PC-3 (cell line): ENCODE measurements around the gene ATIC. TPM values are rescaled to one million over a fixed set of nuclear protein-coding genes. Genes with fewer than 3 reads are reported as not detected.
"Not testable (repeated sequence)": the region's sequence is repeated elsewhere in the genome, so short reads cannot be mapped to it uniquely, and the experiment has no call there.

Source experiments
- ATAC-seq: fragments of 200-7000 bp; cut with Tn5 transposase; 2 replicates; pipeline ENCODE4 v1.9.1; 2020; ENCODE audit warnings: mild to moderate bottlenecking, moderate library complexity
- BruUV-seq: library from RNA; stranded (reverse); fragments of 400-500 nt; replicated peaks from 2 replicates; lab custom pipeline; 2021; lab: Mats Ljungman, UMichigan
- CTCF ChIA-PET: fragments of 300-600 bp; sonication (Branson Sonifier 250); formaldehyde crosslinking; loops from one replicate; lab custom pipeline; 2022; ENCODE audit warnings: antibody characterized with exemption; lab: Charles Lee
- POLR2A ChIA-PET: fragments of 300-600 bp; sonication (Branson Sonifier 250); formaldehyde crosslinking; loops from one replicate; lab custom pipeline; 2022; ENCODE audit warnings: antibody characterized with exemption; ENCODE audit not compliant: unreplicated experiment; lab: Charles Lee
- DNase-seq: peaks from one replicate; pipeline ENCODE4 v3.0.0-alpha.2; 2015
- H2AFZ ChIP-seq: fragments of 300-600 bp; sonication (generic); 2 replicates; pipeline ENCODE4 v1.6.0; 2016; ENCODE audit warnings: antibody characterized with exemption, low read length
- H3F3A ChIP-seq: fragments of 300-600 bp; sonication (generic); one replicate; pipeline ENCODE4 v1.6.0; 2017; ENCODE audit warnings: antibody characterized with exemption, low read length, control low read depth, mild to moderate bottlenecking; ENCODE audit not compliant: unreplicated experiment
- H3K27ac ChIP-seq: fragments of 300-600 bp; sonication (generic); 2 replicates; pipeline ENCODE4 v1.5.1; 2016; ENCODE audit warnings: mild to moderate bottlenecking, low read length
- H3K27me3 ChIP-seq: fragments of 300-600 bp; sonication (generic); 2 replicates; pipeline ENCODE4 v1.6.1; 2016; ENCODE audit warnings: low read length, mixed read lengths
- H3K36me3 ChIP-seq: fragments of 300-600 bp; sonication (generic); 2 replicates; pipeline ENCODE4 v1.6.1; 2016; ENCODE audit warnings: low read depth, mixed run types, low read length, mixed read lengths
- H3K4me1 ChIP-seq: fragments of 300-600 bp; sonication (generic); 2 replicates; pipeline ENCODE4 v1.5.1; 2016; ENCODE audit warnings: low read length; ENCODE audit not compliant: insufficient read depth
- H3K4me2 ChIP-seq: fragments of 300-600 bp; sonication (generic); 2 replicates; pipeline ENCODE4 v1.6.0; 2016; ENCODE audit warnings: low read length
- H3K4me3 ChIP-seq: fragments of 300-600 bp; sonication (generic); 2 replicates; pipeline ENCODE4 v1.5.1; 2016; ENCODE audit warnings: mild to moderate bottlenecking, low read length, mixed read lengths
- H3K79me2 ChIP-seq: fragments of 300-600 bp; sonication (generic); 2 replicates; pipeline ENCODE4 v1.6.1; 2017; ENCODE audit warnings: low read length, mixed read lengths
- H3K9ac ChIP-seq: fragments of 300-600 bp; sonication (generic); 2 replicates; pipeline ENCODE4 v1.6.0; 2016; ENCODE audit warnings: mild to moderate bottlenecking, low read length
- H3K9me2 ChIP-seq: fragments of 300-600 bp; sonication (generic); replicated peaks from 2 replicates; pipeline ENCODE4 v1.6.1; 2016; ENCODE audit warnings: mixed run types, low read length, mixed read lengths
- H3K9me3 ChIP-seq: fragments of 300-600 bp; sonication (generic); 2 replicates; pipeline ENCODE4 v1.6.1; 2016; ENCODE audit warnings: low read length, mixed read lengths
- H4K20me1 ChIP-seq: fragments of 300-600 bp; sonication (generic); 2 replicates; pipeline ENCODE4 v1.6.1; 2016; ENCODE audit warnings: low read length, mixed read lengths
- CTCF ChIP-seq: fragments of 300-600 bp; sonication (generic); conservative IDR thresholded peaks from 2 replicates; pipeline ENCODE4 v1.5.1; 2017; ENCODE audit warnings: antibody characterized with exemption, low read depth, mild to moderate bottlenecking, low read length
- EZH2 ChIP-seq: fragments of 300-600 bp; sonication (generic); IDR thresholded peaks from one replicate; pipeline ENCODE4 v1.6.1; 2017; ENCODE audit warnings: antibody characterized with exemption, mild to moderate bottlenecking, low read length; ENCODE audit not compliant: unreplicated experiment
- EZH2phosphoT487 ChIP-seq: fragments of 300-600 bp; sonication (generic); IDR thresholded peaks from 2 replicates; pipeline ENCODE4 v1.6.1; 2018; ENCODE audit warnings: mild to moderate bottlenecking, antibody characterized with exemption, low read length, borderline replicate concordance
- intact Hi-C: fragments of 100-400 bp; cut with micrococcal nuclease; formaldehyde crosslinking; loops from 2 replicates; pipeline ENCODE4 v1.9.0; 2023
- total RNA-seq: library from RNA; depleted of rRNA; stranded (reverse); fragments of >200 nt; gene quantifications from 2 replicates; pipeline ENCODE4 v1.2.3, GENCODE V29; 2014

Gene ATIC
- total RNA-seq, 1 experiment from 2014 or later: 41.7 TPM

- no TSS peak for BruUV-seq
- Histone ChIP-seq H3K4me3 (no peak overlapping the region), H3K79me2 (no peaks in the 10 kb centered on the region), H3K27me3 (no peaks in the 10 kb centered on the region), H3K4me1 (peaks cover 12% of the 10 kb centered on the region), H3K9ac (no peak overlapping the region), H3K4me2 (no peak overlapping the region), H3K9me3 (no peaks in the 10 kb centered on the region), H3K27ac (no peak overlapping the region), H2AFZ (no peak overlapping the region), H3K36me3 (no peaks in the 10 kb centered on the region), H4K20me1 (no peaks in the 10 kb centered on the region), H3K9me2 (no peaks in the 10 kb centered on the region), H3F3A (no peaks in the 10 kb centered on the region)
- DNase-seq (no peak), ATAC-seq (no peak)
- ChIA-PET CTCF (no interaction called here), POLR2A (no interaction called here)
- no peak for TF ChIP-seq EZH2phosphoT487
- TF ChIP-seq EZH2: no peak
- intact Hi-C loops: no loop called here
These were observed 18.0 kb upstream of the ATIC start for GRCh38 chr2:215293879-215294278.

GRCh38 chr2:215299337-215299859, 12.5 kb upstream of the ATIC start:
- H3K4me2 ChIP-seq: no peak overlapping the region
- ATAC-seq (no peak), DNase-seq (no peak)
- no peak overlapping the region for H3K9ac ChIP-seq
- no peaks in the 10 kb centered on the region for H3K79me2 ChIP-seq
- no TSS peak for BruUV-seq
- no peak overlapping the region for H3K4me3 ChIP-seq
- CTCF ChIA-PET: no interaction called here
- no peaks in the 10 kb centered on the region for H3K9me2 ChIP-seq
- peaks cover 12% of the 10 kb centered on the region for H3K4me1 ChIP-seq
- intact Hi-C loops: no loop called here
- no peak overlapping the region for H3K27ac ChIP-seq
- H3K27me3 ChIP-seq: no peaks in the 10 kb centered on the region
- H3F3A ChIP-seq: no peaks in the 10 kb centered on the region
- H3K9me3 ChIP-seq: no peaks in the 10 kb centered on the region
- no peaks in the 10 kb centered on the region for H4K20me1 ChIP-seq
- TF ChIP-seq EZH2phosphoT487 (no peak), CTCF (no peak), EZH2 (no peak)
- H3K36me3 ChIP-seq: no peaks in the 10 kb centered on the region
- no peak overlapping the region for H2AFZ ChIP-seq
- POLR2A ChIA-PET: no interaction called here

- Histone ChIP-seq H3K27ac (no peak overlapping the region), H3K4me2 (no peak overlapping the region), H4K20me1 (no peaks in the 10 kb centered on the region), H3K27me3 (no peaks in the 10 kb centered on the region), H3K36me3 (no peaks in the 10 kb centered on the region), H3K79me2 (no peaks in the 10 kb centered on the region), H3K4me1 (peaks cover 11% of the 10 kb centered on the region), H3K9ac (no peak overlapping the region), H3K9me3 (no peaks in the 10 kb centered on the region), H3F3A (no peaks in the 10 kb centered on the region), H3K4me3 (no peak overlapping the region), H2AFZ (no peak overlapping the region), H3K9me2 (no peaks in the 10 kb centered on the region)
- ATAC-seq (no peak), DNase-seq (no peak)
- TF ChIP-seq EZH2 (no peak), EZH2phosphoT487 (no peak), CTCF (no peak)
- POLR2A ChIA-PET: no interaction called here
- intact Hi-C loops: no loop called here
- CTCF ChIA-PET: no interaction called here
- BruUV-seq: no TSS peak
These were observed 9.9 kb upstream of the ATIC start for GRCh38 chr2:215301994-215302393.

- intact Hi-C loops: loop anchor here (2.0 to 10.0 kb wide), 2 partner anchors 42 to 224 kb away; no protein-coding TSS in a partner anchor
- H3K4me2 ChIP-seq: peak overlapping the region; percentile 100
- peak overlapping the region; percentile 72 for H3K27ac ChIP-seq
- peaks cover 16% of the 10 kb centered on the region for H3K36me3 ChIP-seq
- not testable (repeated sequence) for H4K20me1 ChIP-seq, H3K27me3 ChIP-seq, H3K9me3 ChIP-seq, H3F3A ChIP-seq, DNase-seq, ATAC-seq, H3K9me2 ChIP-seq
- CTCF ChIA-PET: interaction anchor here (0.5 to 0.7 kb wide), 2 partner anchors 14 to 519 kb away, joined by 8 to 11 read pairs; no protein-coding TSS in a partner anchor
- peaks cover 48% of the 10 kb centered on the region for H3K4me1 ChIP-seq
- H3K79me2 ChIP-seq: peaks cover 43% of the 10 kb centered on the region
- POLR2A ChIA-PET: interaction anchor here (0.6 to 0.7 kb wide), 2 partner anchors 103 to 266 kb away, joined by 4 to 14 read pairs; no protein-coding TSS in a partner anchor
- peak overlapping the region; percentile 98 for H3K9ac ChIP-seq
- H3K4me3 ChIP-seq: peak overlapping the region; percentile 96
- peak overlapping the region; percentile 100 for H2AFZ ChIP-seq
- BruUV-seq: TSS peak; percentile 77
These were observed 617 bp upstream of the ATIC start for GRCh38 chr2:215311259-215311624.
